Metanephros (tissue), 1 donor: Measurements from ENCODE around the gene KCNJ14. TPM values are rescaled to one million over a fixed set of nuclear protein-coding genes. Genes with fewer than 3 reads are reported as not detected.

Source experiments
- total RNA-seq: library from RNA; depleted of rRNA; stranded (reverse); fragments of >200 nt; gene quantifications from one replicate; pipeline ENCODE4 v1.2.3, GENCODE V29; 2014

KCNJ14 gene
- total RNA-seq: 1.2 TPM

GRCh38 chr19:48455171-48455907 lies at the start of gene KCNJ14:
Gene KCNJ14 (plus strand): TSS chr19:48455574. CDS start chr19:48461725, 6,151 bp downstream.

GRCh38 chr19:48445606-48446481 lies 9.5 kb upstream of the KCNJ14 start, which contains the start of gene GRWD1:
Gene GRWD1 (plus strand): TSS chr19:48445983. CDS start chr19:48446006, 23 bp downstream.

GRCh38 chr19:48469289-48469881 lies 14.0 kb downstream of the KCNJ14 start, which contains the start of gene CYTH2:
Gene CYTH2 (plus strand): TSS chr19:48469369. CDS start chr19:48469508, 139 bp downstream.

GRCh38 chr19:48511800-48512503 lies 56.6 kb downstream of the KCNJ14 start, which contains the start of gene LMTK3:
Gene LMTK3 (minus strand): TSS chr19:48511835. CDS start chr19:48511576, 259 bp downstream.

Other genes with a start within 250 kb of the KCNJ14 start
- 57.4 TPM for gene CARD8, start 199.7 kb upstream of the KCNJ14 start, total RNA-seq
- gene ZNF114, start 185.5 kb upstream of the KCNJ14 start, total RNA-seq: 7.4 TPM
- gene EMP3, start 130.0 kb upstream of the KCNJ14 start, total RNA-seq: 31.5 TPM
- gene TMEM143, start 91.6 kb upstream of the KCNJ14 start, total RNA-seq: 17.9 TPM
- not detected for gene SYNGR4, start 91.2 kb upstream of the KCNJ14 start, total RNA-seq
- gene KDELR1, start 64.0 kb upstream of the KCNJ14 start, total RNA-seq: 113 TPM
- gene GRIN2D, start 61.9 kb upstream of the KCNJ14 start, total RNA-seq: 0.99 TPM
- 20.8 TPM for gene GRWD1, start 9.6 kb upstream of the KCNJ14 start, total RNA-seq
- gene CYTH2, start 13.8 kb downstream of the KCNJ14 start, total RNA-seq: 52.6 TPM
- 1.9 TPM for gene LMTK3, start 56.3 kb downstream of the KCNJ14 start, total RNA-seq
- gene SULT2B1, start 96.6 kb downstream of the KCNJ14 start, total RNA-seq: not detected
- gene SPACA4, start 151.2 kb downstream of the KCNJ14 start, total RNA-seq: not detected
- 0.88 TPM for gene FAM83E, start 159.5 kb downstream of the KCNJ14 start, total RNA-seq
- 2,126 TPM for gene RPL18, start 163.6 kb downstream of the KCNJ14 start, total RNA-seq
- gene SPHK2, start 163.9 kb downstream of the KCNJ14 start, total RNA-seq: 16.2 TPM
- gene DBP, start 181.8 kb downstream of the KCNJ14 start, total RNA-seq: 17.2 TPM
- 3.5 TPM for gene CA11, start 190.6 kb downstream of the KCNJ14 start, total RNA-seq
- 0.76 TPM for gene NTN5, start 217.4 kb downstream of the KCNJ14 start, total RNA-seq
- gene FUT2, start 240.4 kb downstream of the KCNJ14 start, total RNA-seq: 1.5 TPM